AG09309 (cell line): ENCODE data around the gene GLRX3.

Source experiments
- DNase-seq: peaks from one replicate; pipeline ENCODE4 v3.0.0-alpha.2; 2010; ENCODE audit warnings: low read depth
- H3K4me3 ChIP-seq: 2 replicates; pipeline ENCODE4 v1.5.1; 2011; ENCODE audit warnings: mild to moderate bottlenecking, low read depth, low read length, moderate library complexity; ENCODE audit not compliant: control insufficient read depth
- CTCF ChIP-seq: IDR thresholded peaks from 2 replicates; pipeline ENCODE4 v1.5.1; 2011; ENCODE audit warnings: mild to moderate bottlenecking, low read depth, low read length, inconsistent platforms; ENCODE audit not compliant: insufficient read depth, control insufficient read depth; ENCODE audit errors: missing control alignments

The GLRX3 gene

GRCh38 chr10:130160775-130161174, 24.6 kb downstream of the GLRX3 start:
- no peak for DNase-seq
- no peak for TF ChIP-seq CTCF
- H3K4me3 ChIP-seq, result no peak overlapping the region

GRCh38 chr10:130161331-130161730, 25.1 kb downstream of the GLRX3 start:
- no peak for DNase-seq
- H3K4me3 ChIP-seq, result no peak overlapping the region
- no peak for TF ChIP-seq CTCF

GRCh38 chr10:130167193-130167592, 31.0 kb downstream of the GLRX3 start:
- no peak for TF ChIP-seq CTCF

GRCh38 chr10:130167707-130168106, 31.5 kb downstream of the GLRX3 start:
- no peak overlapping the region for H3K4me3 ChIP-seq
- TF ChIP-seq CTCF, result no peak

More at GRCh38 chr10:130167193-130167592, 31.0 kb downstream of the GLRX3 start:
- no peak overlapping the region for H3K4me3 ChIP-seq
- no peak for DNase-seq

GRCh38 chr10:130169136-130169859, 33.1 kb downstream of the GLRX3 start:
- no peak for TF ChIP-seq CTCF
- H3K4me3 ChIP-seq, result no peak overlapping the region
- DNase-seq, result peak; percentile 38

More at GRCh38 chr10:130167707-130168106, 31.5 kb downstream of the GLRX3 start:
- DNase-seq, result no peak

- DNase-seq, result no peak
- no peak for TF ChIP-seq CTCF
- no peak overlapping the region for H3K4me3 ChIP-seq
Measured at GRCh38 chr10:130171196-130171595, 35.0 kb downstream of the GLRX3 start.

- no peak for DNase-seq
- no peak for TF ChIP-seq CTCF
- no peak overlapping the region for H3K4me3 ChIP-seq
Measured at GRCh38 chr10:130174328-130174727, 38.1 kb downstream of the GLRX3 start.
